ENCODE data around the gene MAP4. TPM values are rescaled to one million over a fixed set of nuclear protein-coding genes. Genes with fewer than 3 reads are reported as not detected.

Gene MAP4
- total RNA-seq, 1 experiment from 2014 or later, result 108 TPM

GRCh38 chr3:47824541-47825473 lies 191.4 kb downstream of the MAP4 start:
- Histone ChIP-seq H3K27ac (ENCODE audit: low read length) (peak overlapping the region; percentile 36), H3K9me3 (ENCODE audit: low read length) (no peaks in the 10 kb centered on the region), H3K9me2 (replicated peaks; ENCODE audit: low read length) (no peaks in the 10 kb centered on the region), H3K36me3 (ENCODE audit: low read depth, low read length) (peaks cover 25% of the 10 kb centered on the region), H4K20me1 (ENCODE audit: low read length) (peaks cover 12% of the 10 kb centered on the region; the same call in 1 of the 2 replicates), H3K27me3 (ENCODE audit: low read length) (no peaks in the 10 kb centered on the region), H2AFZ (ENCODE audit: low read length) (peak overlapping the region; percentile 86), H3F3A (ENCODE audit: low read length, unreplicated experiment) (no peaks in the 10 kb centered on the region), H3K4me2 (ENCODE audit: low read length) (peak overlapping the region; percentile 96), H3K4me1 (ENCODE audit: insufficient read depth, low read length) (peaks cover 17% of the 10 kb centered on the region), H3K4me3 (ENCODE audit: low read length) (peak overlapping the region; percentile 94), H3K79me2 (ENCODE audit: low read length) (peaks cover 39% of the 10 kb centered on the region), H3K9ac (ENCODE audit: low read length) (peak overlapping the region; percentile 98)
- peak; percentile 89 for DNase-seq
- ATAC-seq, result peak; percentile 99
- no TSS peak for BruUV-seq (replicated peaks)
- ChIA-PET CTCF (interaction anchor here (0.6 to 1.6 kb wide), 3 partner anchors 314 to 359 kb away, joined by 3 to 15 read pairs (median 4); no protein-coding TSS in a partner anchor), POLR2A (ENCODE audit: unreplicated experiment) (interaction anchor here (0.5 to 0.8 kb wide), 2 partner anchors 31 to 603 kb away, joined by 3 read pairs; no protein-coding TSS in a partner anchor)
- TF ChIP-seq EZH2 (IDR thresholded peaks at IDR 0.05; ENCODE audit: low read length, unreplicated experiment), result no peak
- TF ChIP-seq CTCF (conservative IDR thresholded peaks at IDR 0.05; ENCODE audit: low read depth, low read length), result peak; percentile 82
- TF ChIP-seq EZH2phosphoT487 (IDR thresholded peaks at IDR 0.05; ENCODE audit: borderline replicate concordance, low read length), result no peak
- intact Hi-C loops (cut with micrococcal nuclease), result no loop called here

GRCh38 chr3:47817609-47818008 lies 198.6 kb downstream of the MAP4 start:
- no peaks in the 10 kb centered on the region for H3K9me3 ChIP-seq (ENCODE audit: low read length)
- no peaks in the 10 kb centered on the region for H3F3A ChIP-seq (ENCODE audit: low read length, unreplicated experiment)
- no peak for TF ChIP-seq EZH2phosphoT487 (IDR thresholded peaks at IDR 0.05; ENCODE audit: borderline replicate concordance, low read length)
- TF ChIP-seq EZH2 (IDR thresholded peaks at IDR 0.05; ENCODE audit: low read length, unreplicated experiment), result no peak
- no peak for TF ChIP-seq CTCF (conservative IDR thresholded peaks at IDR 0.05; ENCODE audit: low read depth, low read length)
- no peaks in the 10 kb centered on the region for H3K27me3 ChIP-seq (ENCODE audit: low read length)
- no TSS peak for BruUV-seq (replicated peaks)
- intact Hi-C loops (cut with micrococcal nuclease), result no loop called here
- no peak overlapping the region for H3K9ac ChIP-seq (ENCODE audit: low read length)
- peaks cover 3% of the 10 kb centered on the region; the same call in 1 of the 2 replicates for H3K36me3 ChIP-seq (ENCODE audit: low read depth, low read length)
- no peak overlapping the region for H3K4me3 ChIP-seq (ENCODE audit: low read length)
- ChIA-PET CTCF (no interaction called here), POLR2A (ENCODE audit: unreplicated experiment) (no interaction called here)
- H3K27ac ChIP-seq (ENCODE audit: low read length), result no peak overlapping the region
- no peak for DNase-seq
- H3K4me1 ChIP-seq (ENCODE audit: insufficient read depth, low read length), result no peaks in the 10 kb centered on the region
- no peaks in the 10 kb centered on the region for H3K79me2 ChIP-seq (ENCODE audit: low read length)
- H4K20me1 ChIP-seq (ENCODE audit: low read length), result no peaks in the 10 kb centered on the region
- no peak overlapping the region for H2AFZ ChIP-seq (ENCODE audit: low read length)
- H3K9me2 ChIP-seq (replicated peaks; ENCODE audit: low read length), result no peaks in the 10 kb centered on the region
- no peak for ATAC-seq
- no peak overlapping the region for H3K4me2 ChIP-seq (ENCODE audit: low read length)

All from PC-3 (cell line).